Progenitor cell of endocrine pancreas (in vitro differentiated cells): ENCODE data around the gene RALGPS2. TPM values are rescaled to one million over a fixed set of nuclear protein-coding genes. Genes with fewer than 3 reads are reported as not detected.
A peak's percentile ranks its signal among the peaks of the same experiment; 100 is the strongest.

Source experiments
- DNase-seq: peaks from one replicate; pipeline ENCODE4 v3.0.0; 2021; ENCODE audit warnings: low spot score; ENCODE audit not compliant: unreplicated experiment
- H3K27ac Mint-ChIP-seq: 2 replicates; pipeline ENCODE4 v1.8.0; 2021; ENCODE audit warnings: mild to moderate bottlenecking, moderate library complexity, mixed read lengths
- H3K27me3 Mint-ChIP-seq: 2 replicates; pipeline ENCODE4 v1.8.0; 2021; ENCODE audit warnings: mixed read lengths
- H3K36me3 Mint-ChIP-seq: 2 replicates; pipeline ENCODE4 v1.8.0; 2022; ENCODE audit warnings: mixed read lengths; ENCODE audit not compliant: insufficient read depth
- H3K4me1 Mint-ChIP-seq: 2 replicates; pipeline ENCODE4 v1.8.0; 2021; ENCODE audit warnings: low read depth, mixed read lengths
- H3K4me3 Mint-ChIP-seq: 2 replicates; pipeline ENCODE4 v1.8.0; 2021; ENCODE audit warnings: low read depth, mild to moderate bottlenecking, moderate library complexity, mixed read lengths
- H3K9me3 Mint-ChIP-seq: 2 replicates; pipeline ENCODE4 v1.8.0; 2021; ENCODE audit warnings: low read depth, mixed read lengths
- CTCF ChIP-seq: fragments of 200-600 bp; sonication (generic); IDR thresholded peaks from one replicate; pipeline ENCODE4 v1.5.0; 2021; ENCODE audit warnings: antibody characterized with exemption, mild to moderate bottlenecking; ENCODE audit not compliant: unreplicated experiment
- total RNA-seq: library from RNA; stranded (reverse); gene quantifications from 2 replicates; pipeline ENCODE4 v1.2.1, GENCODE V29; 2021

Gene RALGPS2
- total RNA-seq, 1 donor from 2014 or later, result 58.9 TPM

DNA sequence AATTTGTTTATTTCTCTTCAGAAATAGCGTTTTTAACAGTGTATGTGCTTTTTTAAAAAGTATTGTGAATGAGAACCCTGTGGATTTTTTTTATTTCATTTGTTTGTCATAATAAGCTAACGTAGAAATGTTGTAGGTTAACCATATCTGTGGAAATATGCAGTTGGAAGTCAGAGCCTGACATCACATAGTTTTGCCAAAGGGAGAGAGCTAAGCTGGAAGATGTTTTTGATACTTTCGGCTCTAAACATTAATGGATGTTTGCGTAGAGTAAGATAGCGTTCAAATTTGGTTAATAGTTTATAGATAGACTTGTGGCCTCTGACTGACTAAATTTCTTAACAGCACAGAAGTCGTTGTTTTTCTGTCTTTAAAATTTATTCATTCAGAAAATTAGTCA is 193.3 kb downstream of the RALGPS2 start:
- DNase-seq, result no peak
- no peaks in the 10 kb centered on the region for H3K27me3 Mint-ChIP-seq

DNA sequence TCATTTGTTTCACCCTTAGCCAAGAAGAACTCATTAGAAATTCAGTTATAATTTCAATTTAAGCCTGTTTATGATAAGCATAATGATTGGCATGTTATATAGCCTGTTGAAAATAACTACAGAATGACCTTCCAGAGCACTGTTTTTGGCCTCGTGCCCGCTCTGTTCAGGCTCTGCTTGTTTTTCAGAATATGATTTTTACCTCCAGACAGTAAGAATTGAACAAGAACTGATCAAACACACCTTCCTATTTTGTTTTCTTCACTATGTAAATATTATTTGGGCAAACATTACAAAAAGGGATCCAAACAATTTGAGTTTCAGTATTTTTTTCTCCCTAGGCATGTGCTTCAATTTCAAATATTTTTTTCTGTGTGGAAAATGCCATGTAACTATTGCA is 193.9 kb downstream of the RALGPS2 start:
- H3K36me3 Mint-ChIP-seq, result peaks cover 25% of the 10 kb centered on the region
- H3K27ac Mint-ChIP-seq, result no peak overlapping the region
- peaks cover 37% of the 10 kb centered on the region for H3K4me1 Mint-ChIP-seq
- no peak for TF ChIP-seq CTCF
- H3K27me3 Mint-ChIP-seq, result no peaks in the 10 kb centered on the region
- H3K4me3 Mint-ChIP-seq, result no peak overlapping the region
- DNase-seq, result no peak
- H3K9me3 Mint-ChIP-seq, result peaks cover 3% of the 10 kb centered on the region

More for the DNA sequence above, 193.3 kb downstream of the RALGPS2 start:
- Mint-ChIP-seq H3K4me1 (peaks cover 37% of the 10 kb centered on the region), H3K27ac (peak overlapping the region; percentile 29), H3K9me3 (no peaks in the 10 kb centered on the region), H3K4me3 (no peak overlapping the region), H3K36me3 (peaks cover 21% of the 10 kb centered on the region)
- TF ChIP-seq CTCF, result no peak

GRCh38 chr1:178919581-178919980 is 194.5 kb downstream of the RALGPS2 start:
- Mint-ChIP-seq H3K4me1 (peaks cover 37% of the 10 kb centered on the region), H3K27ac (no peak overlapping the region), H3K9me3 (peaks cover 8% of the 10 kb centered on the region), H3K36me3 (peaks cover 26% of the 10 kb centered on the region), H3K4me3 (no peak overlapping the region), H3K27me3 (no peaks in the 10 kb centered on the region)
- TF ChIP-seq CTCF, result no peak
- no peak for DNase-seq

- H3K27me3 Mint-ChIP-seq, result no peaks in the 10 kb centered on the region
- no peak for TF ChIP-seq CTCF
- no peak for DNase-seq
- peaks cover 31% of the 10 kb centered on the region for H3K36me3 Mint-ChIP-seq
- no peak overlapping the region for H3K27ac Mint-ChIP-seq
- H3K4me3 Mint-ChIP-seq, result no peak overlapping the region
- peaks cover 14% of the 10 kb centered on the region for H3K9me3 Mint-ChIP-seq
- H3K4me1 Mint-ChIP-seq, result peaks cover 30% of the 10 kb centered on the region
Measured at GRCh38 chr1:178921499-178921898, 196.5 kb downstream of the RALGPS2 start.

GRCh38 chr1:178923512-178923911 is 198.5 kb downstream of the RALGPS2 start:
- Mint-ChIP-seq H3K36me3 (peaks cover 27% of the 10 kb centered on the region), H3K27ac (no peak overlapping the region), H3K27me3 (no peaks in the 10 kb centered on the region), H3K4me1 (peaks cover 19% of the 10 kb centered on the region), H3K9me3 (peaks cover 14% of the 10 kb centered on the region), H3K4me3 (no peak overlapping the region)
- no peak for TF ChIP-seq CTCF
- no peak for DNase-seq
